Ovary (tissue), 3 donors: ENCODE data around the gene ADAMTSL4.

ENCODE experiments used
- CTCF ChIP-seq, 3 donors: fragments of 450-650 bp in 2 of 3; fragments of 200-600 bp in 1 of 3; IDR thresholded peaks; one replicate each; pipeline versions ENCODE4 v1.5.1 to v1.8.0; 2016 to 2022; ENCODE audit warnings: antibody characterized with exemption in 3 of 3, mild to moderate bottlenecking in 1 of 3
- EP300 ChIP-seq: sonication (generic); formaldehyde crosslinking; IDR thresholded peaks from one replicate; pipeline ENCODE4 v1.6.1; 2017; ENCODE audit warnings: antibody characterized with exemption
- POLR2A ChIP-seq: fragments of 450-650 bp; IDR thresholded peaks from one replicate; pipeline ENCODE4 v1.6.1; 2017; ENCODE audit warnings: antibody characterized with exemption, mild to moderate bottlenecking, moderate library complexity
- donor health status: DM: no; HTN: no; CAD: no.

GRCh38 chr1:150551051-150551783 lies 2.0 kb downstream of the ADAMTSL4 start:
- no peak for TF ChIP-seq CTCF (IDR thresholded peaks at IDR 0.05)
- no peak for TF ChIP-seq POLR2A
- TF ChIP-seq EP300: no peak
